Amniotic epithelial cell (primary cell): Measurements from ENCODE around the gene INTS11.

ENCODE experiments used
- DNase-seq: peaks from one replicate; pipeline ENCODE4 v3.0.0-alpha.2; 2010; ENCODE audit warnings: low read depth

INTS11 gene

DNA sequence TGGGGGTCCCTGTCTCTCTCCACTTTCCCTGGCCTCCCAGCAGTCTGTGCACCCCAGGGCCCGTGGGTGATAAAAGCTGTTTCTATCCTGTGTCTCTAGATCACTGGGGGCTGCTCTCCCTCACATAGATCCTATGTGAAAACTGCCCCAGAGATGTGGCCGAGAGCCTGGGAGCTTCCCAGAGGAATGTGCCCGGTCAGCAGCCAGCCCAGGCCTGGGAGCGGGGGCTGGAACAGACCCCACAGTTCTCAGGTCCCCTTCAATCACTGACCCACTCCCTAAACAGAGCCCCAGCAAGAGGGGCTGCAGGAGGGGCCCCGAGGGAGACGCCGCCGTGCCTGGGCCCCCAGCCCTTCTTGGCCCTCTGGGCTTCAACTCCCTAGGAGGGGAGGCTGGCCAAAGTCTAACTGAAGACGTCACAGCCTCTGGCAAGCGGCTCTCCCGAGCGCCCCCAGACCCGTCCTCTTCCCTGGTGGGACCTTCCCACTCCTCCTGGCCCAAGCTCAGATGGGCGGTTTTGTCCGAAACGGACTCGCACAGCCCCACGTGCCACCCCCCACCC is 33.5 kb upstream of the INTS11 start:
- DNase-seq: peak; percentile 31

- DNase-seq: no peak
Observed at GRCh38 chr1:1356796-1357401, 32.4 kb upstream of the INTS11 start.

GRCh38 chr1:1356166-1356795 is 31.8 kb upstream of the INTS11 start:
- DNase-seq: no peak

- DNase-seq: peak; percentile 42
Observed at GRCh38 chr1:1355416-1355815, 31.0 kb upstream of the INTS11 start.

DNA sequence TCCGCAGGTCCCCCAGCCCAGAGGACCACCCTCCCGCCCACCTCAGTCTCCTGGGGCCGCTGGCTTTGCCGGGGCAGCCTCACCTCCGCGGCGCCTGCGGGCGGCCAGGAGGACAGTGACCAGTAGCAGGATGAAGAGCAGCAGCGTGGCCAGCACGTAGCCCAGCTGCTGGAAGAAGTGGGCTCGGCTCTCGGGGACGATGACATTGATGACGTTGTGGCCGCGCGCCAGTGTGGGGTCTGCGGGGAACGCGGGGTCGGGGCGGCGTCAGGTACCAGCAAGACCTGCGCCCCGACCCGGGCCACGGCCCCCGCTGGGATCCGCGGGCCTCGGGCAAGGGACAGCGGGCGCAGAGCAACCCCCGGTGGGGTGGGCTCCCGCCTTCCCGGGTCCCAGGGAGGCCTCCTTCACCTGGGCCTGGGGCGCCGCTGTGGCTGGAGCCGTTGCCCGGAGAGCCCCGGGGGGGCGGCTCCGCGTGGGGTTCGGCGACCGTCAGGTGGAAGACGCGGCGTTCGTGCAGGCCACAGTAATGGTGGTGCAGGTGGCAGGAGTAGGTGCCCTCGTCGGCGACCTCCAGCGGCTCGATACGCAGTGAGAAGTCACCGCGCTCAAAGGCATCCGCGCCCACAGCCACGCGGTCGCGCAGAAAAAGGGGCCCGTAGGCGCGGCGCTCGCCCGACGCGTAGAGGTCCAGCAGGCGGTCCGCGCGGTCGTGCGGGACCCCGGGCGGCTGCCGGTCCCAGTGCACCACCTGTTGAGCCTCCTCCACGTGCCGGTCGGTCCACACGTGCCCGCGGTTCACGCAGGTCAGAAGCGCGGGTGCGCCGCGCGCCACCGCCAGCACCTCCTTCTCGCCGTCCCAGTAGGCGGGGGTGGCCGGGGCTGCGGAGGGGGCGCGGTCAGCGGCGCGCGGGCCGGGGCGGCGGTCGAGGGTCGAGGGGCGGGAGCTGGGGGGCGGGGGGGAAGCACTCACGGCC is 30.1 kb upstream of the INTS11 start:
- DNase-seq: no peak

DNA sequence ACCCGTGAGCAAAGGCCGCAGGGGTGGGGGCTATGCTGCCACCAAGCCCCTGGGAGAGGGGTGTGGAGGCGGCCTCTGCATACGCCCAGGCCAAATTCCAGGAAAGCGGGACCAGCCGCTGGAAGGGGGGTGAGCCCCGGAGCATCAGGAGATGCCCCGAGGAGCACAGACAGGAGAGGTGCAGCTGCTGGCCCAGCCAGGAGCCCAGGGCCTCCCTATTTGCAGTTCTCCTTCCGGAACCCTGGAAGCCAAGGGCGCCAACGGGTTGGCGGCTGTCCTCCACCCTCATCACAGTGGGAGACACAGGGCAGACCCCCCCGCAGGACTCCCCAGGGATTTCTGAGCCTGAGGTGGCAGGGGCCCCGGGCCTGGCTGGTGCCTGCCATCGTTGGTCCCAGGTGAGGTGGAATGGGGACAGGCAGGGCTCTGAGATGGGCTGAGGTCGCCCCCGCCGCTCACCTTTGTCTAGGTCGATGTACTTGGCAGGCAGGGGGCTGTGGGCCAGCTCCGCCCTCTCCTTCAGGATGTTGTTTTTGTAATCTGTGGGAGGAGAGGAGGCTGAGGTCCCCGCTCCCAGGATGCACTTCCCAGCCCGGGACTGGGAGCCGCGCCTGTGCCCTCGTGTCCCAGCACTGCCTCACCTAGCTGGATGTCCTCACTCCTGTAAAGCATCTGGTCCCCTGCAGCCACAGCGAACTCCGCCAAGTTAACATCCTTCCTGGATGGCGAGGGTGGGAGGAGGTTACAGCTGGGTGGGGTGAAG is 29.1 kb upstream of the INTS11 start:
- no peak for DNase-seq

DNA sequence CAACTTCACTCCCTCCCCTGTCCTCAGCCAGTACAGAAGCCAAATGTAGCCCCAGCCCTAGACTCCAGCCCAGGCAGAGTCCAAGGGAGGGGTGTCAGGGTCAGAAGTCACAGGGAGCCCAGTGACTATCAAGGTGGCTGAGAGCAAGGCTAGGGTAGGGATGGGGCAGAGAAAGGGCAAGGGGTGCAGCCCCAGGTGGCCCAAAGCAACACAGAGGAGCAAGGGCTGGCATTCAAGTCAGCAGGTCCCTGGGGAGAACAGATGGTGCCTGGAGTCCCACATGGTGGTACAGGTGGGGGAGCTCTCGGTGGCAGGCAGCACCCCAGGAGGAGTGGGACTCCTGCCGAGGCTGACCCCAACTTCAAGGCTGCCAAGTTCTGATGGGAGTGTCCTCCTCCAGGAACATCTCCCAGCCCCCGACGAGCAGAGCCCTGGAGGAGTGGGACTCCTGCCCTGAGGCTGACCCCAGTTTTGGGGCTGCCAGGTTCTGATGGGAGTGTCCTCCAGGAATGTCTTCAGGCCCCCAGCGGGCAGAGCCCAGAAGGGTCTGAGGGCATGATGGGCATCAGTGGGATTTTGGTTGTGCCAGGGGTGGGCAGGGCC is 28.4 kb upstream of the INTS11 start:
- DNase-seq: no peak

DNA sequence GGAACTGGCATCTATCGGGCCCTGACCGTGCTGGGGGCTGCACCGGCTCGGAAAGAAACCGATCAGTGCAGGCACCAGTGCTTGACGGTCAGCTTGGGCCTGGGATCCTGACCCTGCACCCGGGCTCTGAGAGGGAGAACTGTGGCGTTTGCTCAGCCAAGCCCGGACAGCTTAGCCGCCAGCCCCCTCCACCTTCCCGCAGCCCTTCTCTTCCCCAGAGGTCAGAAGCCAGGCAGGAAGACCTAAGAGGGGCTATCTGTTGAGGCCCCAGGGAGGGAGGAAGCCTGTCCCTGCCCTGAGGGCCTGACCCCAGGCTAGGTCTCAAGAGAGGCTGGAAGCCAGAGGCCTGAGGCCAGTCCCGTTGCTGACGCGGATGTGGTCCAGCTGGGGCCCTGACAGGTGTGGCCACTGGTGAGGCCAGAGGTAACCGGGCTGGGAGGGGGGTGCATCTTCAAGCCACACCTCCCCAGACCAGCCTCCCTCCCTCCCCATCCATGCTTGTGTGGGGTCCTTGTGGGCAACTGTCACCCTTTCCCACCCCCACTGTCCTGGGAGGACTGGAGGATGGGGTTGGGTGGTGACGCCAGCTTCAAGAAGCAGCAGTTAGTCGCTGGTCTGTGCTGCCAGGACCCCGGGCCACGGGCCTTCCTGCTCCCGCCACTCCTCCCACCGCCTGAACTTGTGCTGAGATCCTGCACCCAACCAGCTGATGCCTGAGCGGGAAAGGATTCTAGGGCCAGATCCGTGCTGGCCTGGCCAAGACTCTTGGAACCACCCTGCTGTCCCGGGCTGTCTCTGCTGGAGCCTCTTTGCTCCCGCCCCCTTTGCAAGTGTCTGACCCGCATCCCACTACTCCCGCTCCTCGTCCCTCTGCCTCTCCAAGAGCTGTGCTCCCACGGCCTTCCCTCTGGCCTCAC is 27.3 kb upstream of the INTS11 start:
- DNase-seq: peak; percentile 30

- peak; percentile 63 for DNase-seq
Observed at GRCh38 chr1:1349256-1350012, 25.0 kb upstream of the INTS11 start, which contains the start of gene DVL1. TSS of gene DVL1 (minus strand) at chr1:1349418. CDS start at chr1:1349065, 353 bp downstream.

- peak; percentile 45 for DNase-seq
Observed at GRCh38 chr1:1348420-1349255, 24.2 kb upstream of the INTS11 start.

GRCh38 chr1:1347663-1348419 is 23.4 kb upstream of the INTS11 start:
- no peak for DNase-seq

DNA sequence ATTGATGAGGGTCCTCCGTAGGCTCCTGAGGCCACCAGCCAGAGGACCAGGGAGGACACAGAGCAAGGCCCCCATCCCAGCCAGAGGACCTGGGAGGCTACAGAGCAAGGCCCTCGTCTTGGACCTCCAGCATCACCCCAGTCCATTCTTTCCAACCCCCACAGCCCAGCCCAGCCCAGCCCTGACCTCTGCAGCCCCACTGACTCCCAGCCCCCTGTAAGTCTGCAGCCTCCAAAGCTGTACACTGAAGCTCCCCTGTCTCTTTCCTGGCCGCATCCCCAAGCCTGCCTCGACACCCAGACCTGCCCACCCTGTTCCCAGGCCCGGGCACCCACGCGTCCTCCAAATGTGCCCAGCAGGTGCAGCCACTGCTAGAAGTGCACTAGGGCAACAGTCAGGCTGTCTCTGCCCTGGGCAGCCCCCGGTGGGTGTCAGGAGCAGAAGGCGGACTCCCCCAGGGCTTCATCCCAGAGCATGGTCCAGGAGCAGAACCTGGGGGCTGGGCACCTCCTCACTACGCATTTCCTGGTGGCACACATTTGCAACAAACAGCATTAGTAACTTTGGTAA is 22.7 kb upstream of the INTS11 start:
- DNase-seq: no peak

DNA sequence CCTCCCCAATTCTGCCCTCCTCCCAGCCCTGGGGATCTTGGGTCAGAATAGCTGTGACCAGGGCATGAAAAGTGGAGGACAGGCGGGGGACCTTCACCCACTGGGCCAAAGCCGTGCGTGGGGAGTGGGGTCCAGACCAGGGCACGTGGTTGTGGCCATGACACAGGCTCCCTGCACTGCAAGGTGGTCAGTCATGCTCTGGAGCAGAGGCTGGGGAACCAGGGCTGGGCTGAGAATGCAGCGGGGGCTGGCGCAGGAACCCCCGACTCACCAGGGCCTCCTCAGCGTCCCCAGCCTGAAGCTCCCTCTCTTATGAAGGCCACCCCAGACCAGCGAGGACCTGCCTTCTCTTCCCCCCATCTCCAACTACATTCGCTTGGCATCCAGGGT is 22.0 kb upstream of the INTS11 start:
- no peak for DNase-seq

GRCh38 chr1:1345860-1346500 is 21.5 kb upstream of the INTS11 start:
- DNase-seq: no peak

- DNase-seq: no peak
Observed at GRCh38 chr1:1345384-1345783, 20.9 kb upstream of the INTS11 start.

DNA sequence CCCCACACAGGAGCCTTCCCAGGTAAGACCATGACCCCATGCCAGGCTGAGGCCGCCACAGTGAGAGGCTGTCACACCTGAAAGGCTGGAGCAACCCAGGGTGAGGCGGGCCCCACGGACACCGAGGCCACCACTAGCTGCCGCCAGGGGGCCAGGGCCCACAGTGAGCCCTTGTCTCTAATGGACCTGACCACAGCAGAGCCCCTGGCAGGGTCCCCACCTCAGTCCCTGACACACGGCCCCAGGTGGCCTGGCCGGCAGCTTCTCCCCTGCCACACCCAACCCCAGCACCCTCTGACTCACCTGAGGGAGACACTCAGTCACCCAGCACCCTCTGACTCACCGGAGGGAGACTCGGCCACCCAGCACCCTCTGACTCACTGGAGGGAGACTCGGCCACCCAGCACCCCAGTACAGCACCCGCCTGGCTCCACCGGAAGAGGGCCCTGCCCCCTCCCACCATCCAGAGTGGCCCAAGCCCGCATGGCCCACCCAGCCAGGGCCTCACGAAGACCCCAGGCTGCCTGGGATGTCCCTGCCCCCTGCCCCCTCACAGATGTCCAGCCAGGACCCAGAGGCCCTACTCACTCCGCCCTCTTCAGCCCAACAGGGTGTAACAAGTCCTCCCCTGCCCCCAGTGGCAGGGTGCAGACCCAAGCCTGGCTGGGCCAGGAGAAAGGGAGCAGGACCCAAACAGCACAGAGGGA is 20.3 kb upstream of the INTS11 start:
- peak; percentile 78 for DNase-seq
